Progenitor cell of endocrine pancreas (in vitro differentiated cells): ENCODE data around the gene MUS81. TPM values are rescaled to one million over a fixed set of nuclear protein-coding genes. Genes with fewer than 3 reads are reported as not detected.

Experiments used
- DNase-seq: peaks from one replicate; pipeline ENCODE4 v3.0.0; 2021; ENCODE audit warnings: low spot score; ENCODE audit not compliant: unreplicated experiment
- H3K27ac Mint-ChIP-seq: 2 replicates; pipeline ENCODE4 v1.8.0; 2021; ENCODE audit warnings: mild to moderate bottlenecking, moderate library complexity, mixed read lengths
- H3K27me3 Mint-ChIP-seq: 2 replicates; pipeline ENCODE4 v1.8.0; 2021; ENCODE audit warnings: mixed read lengths
- H3K36me3 Mint-ChIP-seq: 2 replicates; pipeline ENCODE4 v1.8.0; 2022; ENCODE audit warnings: mixed read lengths; ENCODE audit not compliant: insufficient read depth
- H3K4me1 Mint-ChIP-seq: 2 replicates; pipeline ENCODE4 v1.8.0; 2021; ENCODE audit warnings: low read depth, mixed read lengths
- H3K4me3 Mint-ChIP-seq: 2 replicates; pipeline ENCODE4 v1.8.0; 2021; ENCODE audit warnings: low read depth, mild to moderate bottlenecking, moderate library complexity, mixed read lengths
- H3K9me3 Mint-ChIP-seq: 2 replicates; pipeline ENCODE4 v1.8.0; 2021; ENCODE audit warnings: low read depth, mixed read lengths
- total RNA-seq: library from RNA; stranded (reverse); gene quantifications from 2 replicates; pipeline ENCODE4 v1.2.1, GENCODE V29; 2021
- TF ChIP-seq, protein P1 (sequence below): fragments of 200-600 bp; sonication (generic); IDR thresholded peaks from one replicate; pipeline ENCODE4 v1.5.0; 2021; ENCODE audit warnings: antibody characterized with exemption, mild to moderate bottlenecking; ENCODE audit not compliant: unreplicated experiment

The MUS81 gene
- total RNA-seq, 1 donor from 2014 or later, result 60.5 TPM

DNA sequence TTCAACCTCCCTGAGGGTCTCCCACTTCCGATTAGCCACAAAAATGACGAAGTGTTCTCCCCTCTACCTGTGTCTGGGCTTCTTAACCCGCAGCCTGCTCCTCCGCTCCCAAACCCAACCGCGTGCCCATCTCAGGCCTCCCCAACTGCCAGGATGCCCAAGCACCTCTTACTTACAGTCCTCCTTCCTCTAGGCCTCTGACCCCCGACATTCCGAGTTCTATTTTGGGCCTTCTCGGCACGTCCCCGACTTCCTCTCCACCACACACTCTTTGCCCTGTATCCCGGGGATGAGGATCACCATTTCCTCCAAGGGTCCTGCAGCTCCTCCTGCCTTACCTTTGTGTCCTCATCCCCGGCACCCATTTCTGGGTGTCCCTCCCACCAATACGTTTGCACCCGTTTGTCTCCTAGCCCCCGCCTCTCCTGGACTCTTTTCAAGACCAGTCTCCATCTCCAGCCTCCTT lies 388 bp upstream of the MUS81 start:
- peaks cover 27% of the 10 kb centered on the region for H3K4me1 Mint-ChIP-seq
- peaks cover 15% of the 10 kb centered on the region for H3K36me3 Mint-ChIP-seq
- H3K4me3 Mint-ChIP-seq, result peak overlapping the region; percentile 87
- H3K27me3 Mint-ChIP-seq, result no peaks in the 10 kb centered on the region
- no peak for DNase-seq
- H3K9me3 Mint-ChIP-seq, result no peaks in the 10 kb centered on the region
- TF ChIP-seq, protein P1, sequence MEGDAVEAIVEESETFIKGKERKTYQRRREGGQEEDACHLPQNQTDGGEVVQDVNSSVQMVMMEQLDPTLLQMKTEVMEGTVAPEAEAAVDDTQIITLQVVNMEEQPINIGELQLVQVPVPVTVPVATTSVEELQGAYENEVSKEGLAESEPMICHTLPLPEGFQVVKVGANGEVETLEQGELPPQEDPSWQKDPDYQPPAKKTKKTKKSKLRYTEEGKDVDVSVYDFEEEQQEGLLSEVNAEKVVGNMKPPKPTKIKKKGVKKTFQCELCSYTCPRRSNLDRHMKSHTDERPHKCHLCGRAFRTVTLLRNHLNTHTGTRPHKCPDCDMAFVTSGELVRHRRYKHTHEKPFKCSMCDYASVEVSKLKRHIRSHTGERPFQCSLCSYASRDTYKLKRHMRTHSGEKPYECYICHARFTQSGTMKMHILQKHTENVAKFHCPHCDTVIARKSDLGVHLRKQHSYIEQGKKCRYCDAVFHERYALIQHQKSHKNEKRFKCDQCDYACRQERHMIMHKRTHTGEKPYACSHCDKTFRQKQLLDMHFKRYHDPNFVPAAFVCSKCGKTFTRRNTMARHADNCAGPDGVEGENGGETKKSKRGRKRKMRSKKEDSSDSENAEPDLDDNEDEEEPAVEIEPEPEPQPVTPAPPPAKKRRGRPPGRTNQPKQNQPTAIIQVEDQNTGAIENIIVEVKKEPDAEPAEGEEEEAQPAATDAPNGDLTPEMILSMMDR, result no peak
- peak overlapping the region; percentile 99 for H3K27ac Mint-ChIP-seq

DNA sequence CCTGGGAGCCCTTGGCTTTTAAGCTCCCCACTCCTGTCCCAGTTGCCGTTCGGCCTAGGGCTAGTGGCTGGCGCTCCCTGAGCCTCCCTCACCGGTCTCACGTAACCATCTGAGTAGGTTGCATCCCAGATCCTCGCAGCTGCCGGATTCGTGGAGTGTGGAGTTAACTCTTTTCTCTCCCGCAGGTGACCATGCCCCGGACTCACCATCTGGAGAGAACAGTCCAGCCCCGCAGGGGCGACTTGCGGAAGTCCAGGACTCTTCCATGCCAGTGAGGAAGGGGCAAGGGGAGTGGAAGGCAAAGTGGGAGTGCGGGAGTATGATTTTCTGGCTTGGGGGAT lies 902 bp downstream of the MUS81 start:
- H3K27me3 Mint-ChIP-seq, result no peaks in the 10 kb centered on the region
- DNase-seq, result no peak
- no peaks in the 10 kb centered on the region for H3K9me3 Mint-ChIP-seq
- peaks cover 23% of the 10 kb centered on the region for H3K4me1 Mint-ChIP-seq
- H3K36me3 Mint-ChIP-seq, result peaks cover 15% of the 10 kb centered on the region
- H3K27ac Mint-ChIP-seq, result peak overlapping the region; percentile 95
- peak overlapping the region; percentile 87 for H3K4me3 Mint-ChIP-seq
- TF ChIP-seq, protein P1, result no peak

DNA sequence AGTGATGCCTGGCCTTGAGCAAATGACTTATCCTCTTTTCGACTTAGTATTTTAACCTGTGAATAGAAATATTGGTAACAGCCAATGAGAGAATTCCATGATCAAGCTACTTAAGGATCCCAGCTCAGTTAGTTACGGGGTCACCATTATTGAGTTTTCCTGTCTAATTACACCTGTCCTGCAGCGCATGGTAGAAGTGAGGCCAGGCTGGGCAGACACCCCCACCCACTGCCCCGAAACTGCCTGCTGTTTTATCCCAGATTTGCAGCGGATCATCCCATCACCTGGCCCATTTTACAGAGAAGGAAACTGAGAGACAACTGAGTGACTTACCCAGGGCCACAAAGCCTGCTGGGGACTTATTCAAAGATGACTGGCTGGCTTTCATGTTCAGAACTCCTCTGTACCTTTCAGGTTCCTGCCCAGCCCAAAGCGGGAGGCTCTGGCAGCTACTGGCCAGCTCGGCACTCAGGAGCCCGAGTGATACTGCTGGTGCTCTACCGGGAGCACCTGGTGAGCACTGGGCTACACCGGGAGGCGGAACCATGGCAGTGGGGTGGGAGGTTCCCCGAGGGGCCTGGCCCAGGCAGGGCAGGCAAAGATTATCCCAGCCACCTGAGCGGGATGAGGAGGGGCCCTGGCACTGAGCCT lies 1.4 kb downstream of the MUS81 start:
- no peaks in the 10 kb centered on the region for H3K9me3 Mint-ChIP-seq
- H3K4me3 Mint-ChIP-seq, result peak overlapping the region; percentile 87
- no peaks in the 10 kb centered on the region for H3K27me3 Mint-ChIP-seq
- no peak for DNase-seq
- TF ChIP-seq, protein P1, result no peak
- no peak overlapping the region for H3K27ac Mint-ChIP-seq
- peaks cover 18% of the 10 kb centered on the region for H3K4me1 Mint-ChIP-seq
- peaks cover 9% of the 10 kb centered on the region for H3K36me3 Mint-ChIP-seq

DNA sequence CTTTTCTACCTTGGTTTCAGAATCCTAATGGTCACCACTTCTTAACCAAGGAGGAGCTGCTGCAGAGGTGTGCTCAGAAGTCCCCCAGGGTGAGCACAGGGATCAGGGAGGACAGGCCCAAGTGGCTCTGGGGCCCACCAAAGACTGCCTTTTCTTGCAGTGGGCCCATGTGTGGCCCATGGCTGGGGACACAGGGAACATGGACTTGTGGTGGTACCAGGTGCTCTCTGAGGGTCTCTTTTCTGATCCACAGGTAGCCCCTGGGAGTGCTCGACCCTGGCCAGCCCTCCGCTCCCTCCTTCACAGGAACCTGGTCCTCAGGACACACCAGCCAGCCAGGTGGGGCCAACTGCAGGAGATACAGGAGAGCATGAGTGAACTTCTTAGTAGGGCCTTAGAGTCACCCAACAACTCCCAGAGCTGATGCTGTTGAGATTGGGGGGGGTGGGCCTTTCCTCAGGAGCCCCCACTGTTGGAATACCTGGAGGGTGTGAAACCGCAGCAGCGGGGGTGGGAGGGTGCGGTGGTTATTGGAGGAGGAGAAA lies 2.0 kb downstream of the MUS81 start:
- Mint-ChIP-seq H3K27ac (peak overlapping the region; percentile 42), H3K9me3 (no peaks in the 10 kb centered on the region), H3K27me3 (no peaks in the 10 kb centered on the region), H3K36me3 (peaks cover 10% of the 10 kb centered on the region), H3K4me1 (peaks cover 16% of the 10 kb centered on the region), H3K4me3 (no peak overlapping the region)
- no peak for DNase-seq
- TF ChIP-seq, protein P1, result no peak

DNA sequence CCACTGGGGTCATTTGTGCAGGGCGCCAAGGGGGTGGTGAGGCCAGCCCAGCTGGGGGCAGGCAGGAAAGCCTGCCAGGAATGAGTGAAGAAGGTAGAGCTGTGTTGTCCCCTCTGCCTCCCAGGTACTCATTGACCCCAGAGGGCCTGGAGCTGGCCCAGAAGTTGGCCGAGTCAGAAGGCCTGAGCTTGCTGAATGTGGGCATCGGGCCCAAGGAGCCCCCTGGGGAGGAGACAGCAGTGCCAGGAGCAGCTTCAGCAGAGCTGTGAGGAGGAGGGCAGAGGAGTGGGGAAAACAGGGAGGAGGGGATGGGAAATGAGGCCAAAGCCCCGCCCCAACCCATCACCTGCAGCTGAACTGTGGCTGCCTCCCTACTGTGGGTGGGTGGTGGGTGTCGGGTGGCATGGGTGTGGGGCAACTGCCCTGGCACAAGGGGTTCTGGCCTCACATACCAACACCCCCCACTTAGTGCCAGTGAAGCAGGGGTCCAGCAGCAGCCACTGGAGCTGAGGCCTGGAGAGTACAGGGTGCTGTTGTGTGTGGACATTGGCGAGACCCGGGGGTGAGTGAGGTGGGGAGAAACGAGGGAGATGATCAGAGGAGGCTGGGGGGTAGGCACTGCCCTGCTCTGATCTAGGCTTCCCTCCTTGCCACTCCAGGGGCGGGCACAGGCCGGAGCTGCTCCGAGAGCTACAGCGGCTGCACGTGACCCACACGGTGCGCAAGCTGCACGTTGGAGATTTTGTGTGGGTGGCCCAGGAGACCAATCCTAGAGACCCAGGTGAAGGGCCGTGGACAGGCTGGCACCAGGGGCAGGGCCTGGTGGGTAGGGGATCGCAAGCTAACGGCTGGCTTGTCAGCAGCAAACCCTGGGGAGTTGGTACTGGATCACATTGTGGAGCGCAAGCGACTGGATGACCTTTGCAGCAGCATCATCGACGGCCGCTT lies 3.0 kb downstream of the MUS81 start:
- Mint-ChIP-seq H3K9me3 (no peaks in the 10 kb centered on the region), H3K4me1 (peaks cover 16% of the 10 kb centered on the region), H3K4me3 (no peak overlapping the region), H3K27ac (peak overlapping the region; percentile 42), H3K36me3 (peaks cover 12% of the 10 kb centered on the region), H3K27me3 (no peaks in the 10 kb centered on the region)
- TF ChIP-seq, protein P1, result no peak
- DNase-seq, result no peak
